Measurements from ENCODE around the gene TUBE1. TPM values are rescaled to one million over a fixed set of nuclear protein-coding genes. Genes with fewer than 3 reads are reported as not detected.

TUBE1 gene, protein sequence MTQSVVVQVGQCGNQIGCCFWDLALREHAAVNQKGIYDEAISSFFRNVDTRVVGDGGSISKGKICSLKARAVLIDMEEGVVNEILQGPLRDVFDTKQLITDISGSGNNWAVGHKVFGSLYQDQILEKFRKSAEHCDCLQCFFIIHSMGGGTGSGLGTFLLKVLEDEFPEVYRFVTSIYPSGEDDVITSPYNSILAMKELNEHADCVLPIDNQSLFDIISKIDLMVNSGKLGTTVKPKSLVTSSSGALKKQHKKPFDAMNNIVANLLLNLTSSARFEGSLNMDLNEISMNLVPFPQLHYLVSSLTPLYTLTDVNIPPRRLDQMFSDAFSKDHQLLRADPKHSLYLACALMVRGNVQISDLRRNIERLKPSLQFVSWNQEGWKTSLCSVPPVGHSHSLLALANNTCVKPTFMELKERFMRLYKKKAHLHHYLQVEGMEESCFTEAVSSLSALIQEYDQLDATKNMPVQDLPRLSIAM
- polyA plus RNA-seq (2012; ENCODE audit: insufficient read depth, insufficient read length, low read depth), result 33.6 TPM

DNA sequence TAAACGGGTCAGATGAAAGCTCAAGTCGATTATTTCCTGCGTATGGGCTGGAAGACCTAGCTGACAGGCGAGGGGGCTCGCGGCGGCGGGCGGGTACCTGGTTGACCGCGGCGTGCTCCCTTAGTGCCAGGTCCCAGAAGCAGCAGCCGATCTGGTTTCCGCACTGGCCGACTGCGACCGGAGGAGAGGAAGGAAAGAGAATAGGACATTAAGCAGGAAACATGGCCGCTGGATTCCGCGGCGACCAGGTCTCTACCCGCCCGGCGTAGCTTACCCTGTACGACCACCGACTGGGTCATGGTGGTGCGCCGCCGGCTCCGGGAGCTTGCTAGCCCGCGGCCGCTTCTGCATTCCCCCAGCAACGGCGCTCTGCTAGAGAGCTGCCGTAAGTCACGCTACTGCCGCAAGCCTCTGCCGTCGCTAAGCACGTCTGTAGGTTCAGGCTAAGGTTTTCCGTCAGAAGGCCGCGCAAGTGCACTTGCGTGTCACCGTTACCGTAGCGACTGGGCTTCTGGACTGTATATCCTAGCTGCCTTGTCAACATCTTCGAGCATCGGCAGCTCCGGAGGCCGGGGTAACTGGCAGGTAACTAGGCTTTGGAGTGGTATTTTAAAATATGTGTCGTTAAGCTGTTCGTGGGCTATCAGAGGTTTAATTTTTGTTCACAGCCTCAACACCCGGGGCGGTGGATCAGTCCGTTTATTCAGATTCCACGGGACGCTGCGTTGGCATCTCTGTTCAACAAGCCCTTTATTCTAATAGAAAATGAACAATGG is at the start of gene TUBE1, which contains the start of gene FAM229B:
TUBE1 (minus strand) TSS at position 347 of the 776 bp plus-strand sequence; CDS start at position 299, 48 bp downstream.
FAM229B (plus strand) TSS at position 456 of the 776 bp plus-strand sequence. CDS start 11,693 bp downstream, outside the sequence.
- peak within 1 kb of the TSS; percentile 97 for H3K4me3 ChIP-seq (ENCODE audit: low read depth, low read length)

DNA sequence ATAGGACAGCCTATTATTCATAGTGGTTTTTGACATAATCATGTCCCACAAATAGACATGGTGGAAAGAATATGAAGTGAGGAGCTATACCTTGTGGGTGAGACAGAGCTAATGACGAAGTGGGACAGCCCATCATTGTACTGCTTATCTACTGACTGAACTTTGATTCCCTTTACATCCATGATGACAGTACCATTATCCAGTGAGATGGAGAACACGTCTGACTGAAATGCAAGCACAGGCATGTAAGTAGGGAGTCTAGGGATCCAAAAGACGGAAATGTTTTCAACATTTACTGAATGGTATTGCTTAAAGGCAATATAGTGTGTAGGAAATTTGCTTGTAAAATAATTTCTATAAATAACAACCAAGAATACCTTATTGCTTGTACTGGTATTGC is 43.6 kb upstream of the TUBE1 start:
- Histone ChIP-seq H3K27me3 (no peaks in the 10 kb centered on the region), H3K4me1 (no peaks in the 10 kb centered on the region), H3K9me3 (no peaks in the 10 kb centered on the region), H3K4me3 (ENCODE audit: low read depth, low read length) (no peak overlapping the region), H3K36me3 (no peaks in the 10 kb centered on the region)
- DNase-seq, result no peak
- TF ChIP-seq, protein P1, sequence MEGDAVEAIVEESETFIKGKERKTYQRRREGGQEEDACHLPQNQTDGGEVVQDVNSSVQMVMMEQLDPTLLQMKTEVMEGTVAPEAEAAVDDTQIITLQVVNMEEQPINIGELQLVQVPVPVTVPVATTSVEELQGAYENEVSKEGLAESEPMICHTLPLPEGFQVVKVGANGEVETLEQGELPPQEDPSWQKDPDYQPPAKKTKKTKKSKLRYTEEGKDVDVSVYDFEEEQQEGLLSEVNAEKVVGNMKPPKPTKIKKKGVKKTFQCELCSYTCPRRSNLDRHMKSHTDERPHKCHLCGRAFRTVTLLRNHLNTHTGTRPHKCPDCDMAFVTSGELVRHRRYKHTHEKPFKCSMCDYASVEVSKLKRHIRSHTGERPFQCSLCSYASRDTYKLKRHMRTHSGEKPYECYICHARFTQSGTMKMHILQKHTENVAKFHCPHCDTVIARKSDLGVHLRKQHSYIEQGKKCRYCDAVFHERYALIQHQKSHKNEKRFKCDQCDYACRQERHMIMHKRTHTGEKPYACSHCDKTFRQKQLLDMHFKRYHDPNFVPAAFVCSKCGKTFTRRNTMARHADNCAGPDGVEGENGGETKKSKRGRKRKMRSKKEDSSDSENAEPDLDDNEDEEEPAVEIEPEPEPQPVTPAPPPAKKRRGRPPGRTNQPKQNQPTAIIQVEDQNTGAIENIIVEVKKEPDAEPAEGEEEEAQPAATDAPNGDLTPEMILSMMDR (IDR thresholded peaks at IDR 0.05; ENCODE audit: low read depth, low read length), result no peak

More for the DNA sequence above, at the start of gene TUBE1, which contains the start of gene FAM229B:
- no peaks in the 10 kb centered on the region for H3K4me1 ChIP-seq
- no peaks in the 10 kb centered on the region for H3K9me3 ChIP-seq
- peak; percentile 95 for DNase-seq
- TF ChIP-seq, protein P1 (IDR thresholded peaks at IDR 0.05; ENCODE audit: low read depth, low read length), result no peak
- H3K36me3 ChIP-seq, result no peaks in the 10 kb centered on the region
- no peaks in the 10 kb centered on the region for H3K27me3 ChIP-seq

DNA sequence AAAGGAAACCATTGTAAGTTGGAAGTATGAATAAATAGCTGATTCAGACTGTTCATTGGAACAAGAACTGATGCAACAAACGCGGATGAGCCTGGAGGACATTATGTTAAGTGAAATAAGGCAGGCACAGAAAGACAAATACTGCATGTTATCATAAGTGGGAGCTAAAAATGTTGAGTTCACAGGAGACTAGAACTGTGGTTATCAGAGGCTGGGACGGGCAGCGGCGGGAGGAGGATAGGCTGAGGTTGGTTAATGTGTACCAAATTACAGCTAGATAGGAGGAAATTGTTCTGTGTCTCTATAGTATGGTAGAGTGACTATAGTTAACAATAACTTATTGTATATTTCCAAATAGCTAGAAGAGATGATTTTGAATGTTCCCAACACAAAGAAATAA is 40.9 kb upstream of the TUBE1 start:
- Histone ChIP-seq H3K36me3 (no peaks in the 10 kb centered on the region), H3K9me3 (no peaks in the 10 kb centered on the region), H3K4me1 (no peaks in the 10 kb centered on the region; the same call in 1 of the 2 replicates), H3K27me3 (no peaks in the 10 kb centered on the region), H3K4me3 (ENCODE audit: low read depth, low read length) (no peak overlapping the region)
- no peak for DNase-seq
- TF ChIP-seq, protein P1 (IDR thresholded peaks at IDR 0.05; ENCODE audit: low read depth, low read length), result no peak

DNA sequence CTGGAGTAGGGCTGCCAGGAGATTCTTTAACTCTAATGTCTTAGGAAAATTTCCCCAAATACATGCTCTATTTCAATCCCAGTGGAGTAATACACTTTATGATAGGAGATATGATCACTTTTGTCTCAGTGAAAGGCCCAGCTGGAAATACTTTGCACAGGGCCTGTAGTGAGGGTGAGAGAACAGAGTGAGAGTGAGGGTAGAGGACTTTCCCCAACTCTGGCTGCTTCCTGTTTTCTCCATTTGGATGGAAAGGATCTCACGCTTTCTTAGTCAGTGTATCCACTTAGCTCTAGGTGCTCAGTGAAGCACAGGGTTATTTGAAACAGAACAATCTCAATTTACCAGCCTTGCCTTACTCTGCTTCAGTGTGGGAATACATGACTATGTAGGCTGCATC is 36.7 kb upstream of the TUBE1 start:
- H3K36me3 ChIP-seq, result no peaks in the 10 kb centered on the region
- TF ChIP-seq, protein P1 (IDR thresholded peaks at IDR 0.05; ENCODE audit: low read depth, low read length), result no peak

DNA sequence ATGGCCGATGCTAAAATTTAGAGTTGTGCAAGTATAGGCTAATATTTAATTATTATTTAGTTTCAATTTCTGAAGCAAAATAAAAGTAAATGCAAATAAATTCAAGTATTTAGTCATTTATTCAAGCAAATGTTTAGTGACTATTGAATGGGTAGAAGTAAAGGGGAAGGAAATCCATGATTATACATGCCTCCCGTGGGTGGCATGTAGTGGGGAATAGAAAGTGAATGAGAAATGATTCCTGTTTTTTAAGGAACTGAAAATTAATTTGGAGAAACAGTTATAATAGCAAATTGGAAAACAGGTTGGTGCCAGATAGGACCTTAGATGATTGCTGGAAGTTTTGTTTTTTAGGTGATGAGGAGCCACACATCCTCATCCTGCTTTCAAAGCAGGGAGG is 35.5 kb upstream of the TUBE1 start:
- H3K36me3 ChIP-seq, result no peaks in the 10 kb centered on the region
- DNase-seq, result no peak
- TF ChIP-seq, protein P1 (IDR thresholded peaks at IDR 0.05; ENCODE audit: low read depth, low read length), result no peak
- H3K27me3 ChIP-seq, result no peaks in the 10 kb centered on the region
- no peak overlapping the region for H3K4me3 ChIP-seq (ENCODE audit: low read depth, low read length)
- H3K9me3 ChIP-seq, result no peaks in the 10 kb centered on the region
- peaks cover 7% of the 10 kb centered on the region for H3K4me1 ChIP-seq

More for the DNA sequence above, 36.7 kb upstream of the TUBE1 start:
- DNase-seq, result no peak
- H3K4me3 ChIP-seq (ENCODE audit: low read depth, low read length), result no peak overlapping the region
- no peaks in the 10 kb centered on the region for H3K9me3 ChIP-seq
- no peaks in the 10 kb centered on the region for H3K27me3 ChIP-seq
- H3K4me1 ChIP-seq, result peaks cover 7% of the 10 kb centered on the region

All from BE2C (cell line).